Measurements from ENCODE around the gene MALT1. TPM values are rescaled to one million over a fixed set of nuclear protein-coding genes. Genes with fewer than 3 reads are reported as not detected.

The MALT1 gene
- total RNA-seq, 1 experiment from 2014 or later: 22.6 TPM

DNA sequence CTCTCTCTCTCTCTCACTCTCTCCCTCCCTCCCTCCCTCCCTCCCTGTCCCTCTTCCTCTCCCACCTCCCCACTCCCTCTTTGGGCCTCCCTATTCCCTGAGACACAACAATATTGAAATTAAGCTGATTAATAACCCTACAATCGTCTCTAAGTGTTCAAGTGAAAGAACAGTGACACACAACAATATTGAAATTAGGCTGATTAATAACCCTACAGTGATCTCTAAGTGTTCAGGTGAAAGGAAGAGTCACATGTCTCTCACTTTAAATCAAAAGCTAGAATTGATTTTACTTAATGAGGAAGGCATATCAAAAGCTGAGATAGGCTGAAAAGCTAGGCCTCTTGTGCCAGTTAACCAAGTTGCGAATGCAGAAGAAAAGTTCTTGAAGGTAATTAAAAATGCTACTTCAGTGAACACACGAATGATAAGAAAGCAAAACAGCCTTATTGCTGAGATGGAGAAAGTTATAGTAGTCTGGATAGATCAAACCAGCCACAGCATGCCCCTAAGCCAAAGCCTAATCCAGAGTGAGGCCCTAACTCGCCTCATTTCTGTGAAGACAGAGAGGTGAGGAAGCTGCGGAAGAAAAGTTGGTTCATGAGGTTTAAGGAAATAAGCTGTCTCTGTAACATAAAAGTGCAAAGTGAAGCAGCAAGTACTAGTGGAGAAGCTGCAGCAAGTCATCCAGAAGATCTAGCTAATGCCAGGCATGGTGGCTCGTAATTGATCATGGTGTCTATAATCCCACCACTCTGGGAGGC lies 21.3 kb downstream of the MALT1 start:
- TF ChIP-seq CTCF (IDR thresholded peaks at IDR 0.05; ENCODE audit: insufficient read depth in 1 of 2, low read depth in 1 of 2, low read length in 1 of 2, severe bottlenecking in 1 of 2, unreplicated experiment in 1 of 2): no peak

DNA sequence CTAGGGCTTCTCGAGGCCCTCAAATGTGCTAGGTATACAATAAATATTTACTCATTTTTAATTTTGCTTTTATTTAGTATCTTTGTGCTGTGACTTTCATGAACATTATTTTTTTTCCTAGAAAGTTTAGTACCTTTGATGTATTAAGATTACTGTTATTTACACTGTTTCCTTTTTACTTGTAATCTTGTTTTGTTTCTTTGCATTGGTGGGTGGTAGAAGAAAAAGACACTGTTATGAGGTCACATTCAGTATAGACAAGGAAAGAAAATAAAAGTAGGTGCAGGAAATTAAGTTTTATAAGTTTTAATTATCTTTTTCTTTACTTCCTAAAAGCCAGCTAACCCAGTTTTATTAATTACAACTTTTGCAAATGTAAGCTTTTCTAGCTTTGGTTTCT lies 23.0 kb downstream of the MALT1 start:
- no peaks in the 10 kb centered on the region for H3K4me1 ChIP-seq
- H3K4me3 ChIP-seq (ENCODE audit: low read depth, low read length): no peak overlapping the region
- BruUV-seq (replicated peaks): no TSS peak
- no peak for DNase-seq
- Mint-ChIP-seq H3K27ac (ENCODE audit: unreplicated experiment) (no peak overlapping the region), H3K9me3 (ENCODE audit: unreplicated experiment) (no peaks in the 10 kb centered on the region), H3K27me3 (ENCODE audit: insufficient read depth, unreplicated experiment) (no peaks in the 10 kb centered on the region), H3K4me1 (ENCODE audit: low read depth, unreplicated experiment) (no peaks in the 10 kb centered on the region), H3K36me3 (ENCODE audit: insufficient read depth, unreplicated experiment) (peaks cover 35% of the 10 kb centered on the region), H3K4me3 (ENCODE audit: unreplicated experiment) (no peak overlapping the region)
- POLR2A ChIA-PET: no interaction called here
- CTCF ChIA-PET: no interaction called here
- no peak for TF ChIP-seq CTCF (IDR thresholded peaks at IDR 0.05; ENCODE audit: insufficient read depth in 1 of 2, low read depth in 1 of 2, low read length in 1 of 2, severe bottlenecking in 1 of 2, unreplicated experiment in 1 of 2)
- H3K27me3 ChIP-seq (replicated peaks; ENCODE audit: control insufficient read depth, insufficient read depth, low read length): no peaks in the 10 kb centered on the region
- intact Hi-C loops (cut with micrococcal nuclease; ENCODE audit: unreplicated experiment): no loop called here
- no peaks in the 10 kb centered on the region for H3K9me3 ChIP-seq
- no peaks in the 10 kb centered on the region for H3K36me3 ChIP-seq (ENCODE audit: control insufficient read depth, insufficient read depth, low read length)

More for the DNA sequence above, 21.3 kb downstream of the MALT1 start:
- no TSS peak for BruUV-seq (replicated peaks)
- no peaks in the 10 kb centered on the region for H3K4me1 ChIP-seq
- ChIA-PET CTCF (no interaction called here), POLR2A (interaction anchor here (0.6 kb wide), 1 partner anchor 158 kb away, joined by 4 read pairs; no protein-coding TSS in a partner anchor)
- no peaks in the 10 kb centered on the region for H3K4me1 Mint-ChIP-seq (ENCODE audit: low read depth, unreplicated experiment)
- H3K36me3 Mint-ChIP-seq (ENCODE audit: insufficient read depth, unreplicated experiment): peaks cover 33% of the 10 kb centered on the region
- H3K27me3 Mint-ChIP-seq (ENCODE audit: insufficient read depth, unreplicated experiment): no peaks in the 10 kb centered on the region
- no peaks in the 10 kb centered on the region for H3K9me3 ChIP-seq
- no peaks in the 10 kb centered on the region for H3K9me3 Mint-ChIP-seq (ENCODE audit: unreplicated experiment)
- H3K27me3 ChIP-seq (replicated peaks; ENCODE audit: control insufficient read depth, insufficient read depth, low read length): no peaks in the 10 kb centered on the region
- H3K36me3 ChIP-seq (ENCODE audit: control insufficient read depth, insufficient read depth, low read length): no peaks in the 10 kb centered on the region
- H3K4me3 ChIP-seq (ENCODE audit: low read depth, low read length): no peak overlapping the region
- H3K27ac Mint-ChIP-seq (ENCODE audit: unreplicated experiment): no peak overlapping the region
- DNase-seq: no peak
- intact Hi-C loops (cut with micrococcal nuclease; ENCODE audit: unreplicated experiment): no loop called here
- no peak overlapping the region for H3K4me3 Mint-ChIP-seq (ENCODE audit: unreplicated experiment)

DNA sequence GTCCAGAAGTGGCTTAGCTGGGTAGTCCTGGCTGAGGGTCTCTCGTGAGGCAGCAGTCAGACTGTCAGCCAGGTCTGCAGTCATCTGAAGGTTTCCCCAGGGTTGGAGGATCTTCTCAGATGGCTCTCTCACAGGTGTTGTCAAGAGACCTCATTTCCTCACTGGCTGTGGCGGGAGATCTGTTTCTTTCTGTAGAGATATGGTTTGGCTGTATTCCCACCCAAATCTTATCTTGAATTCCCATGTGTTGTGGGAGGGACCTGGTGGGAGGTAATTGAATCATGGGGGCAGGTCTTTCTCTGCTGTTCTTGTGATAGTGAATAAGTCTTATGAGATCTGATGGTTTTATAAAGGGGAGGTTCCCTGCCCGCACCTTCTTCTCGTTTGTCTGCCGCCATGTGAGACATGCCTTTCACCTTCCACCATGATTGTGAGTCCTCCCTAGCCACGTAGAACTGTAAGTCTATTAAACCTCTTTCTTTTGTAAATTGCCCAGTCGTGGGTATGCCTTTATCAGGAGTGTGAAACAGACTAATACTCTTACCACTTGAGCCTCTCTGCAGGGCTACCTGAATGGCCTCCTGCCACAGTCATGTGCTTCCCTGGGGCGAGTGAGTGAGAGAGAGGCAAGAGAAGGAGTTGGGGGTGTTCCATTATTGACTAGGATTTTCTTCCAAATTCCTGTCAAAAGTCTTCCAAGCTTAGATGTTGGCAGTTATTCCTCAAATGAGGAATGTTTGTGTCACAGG lies 23.6 kb downstream of the MALT1 start:
- H3K4me1 Mint-ChIP-seq (ENCODE audit: low read depth, unreplicated experiment): no peaks in the 10 kb centered on the region
- H3K27me3 Mint-ChIP-seq (ENCODE audit: insufficient read depth, unreplicated experiment): no peaks in the 10 kb centered on the region
- no peak for DNase-seq
- no peaks in the 10 kb centered on the region for H3K4me1 ChIP-seq
- no peaks in the 10 kb centered on the region for H3K27me3 ChIP-seq (replicated peaks; ENCODE audit: control insufficient read depth, insufficient read depth, low read length)
- H3K9me3 Mint-ChIP-seq (ENCODE audit: unreplicated experiment): no peaks in the 10 kb centered on the region
- H3K36me3 Mint-ChIP-seq (ENCODE audit: insufficient read depth, unreplicated experiment): peaks cover 28% of the 10 kb centered on the region
- no peaks in the 10 kb centered on the region for H3K36me3 ChIP-seq (ENCODE audit: control insufficient read depth, insufficient read depth, low read length)
- no TSS peak for BruUV-seq (replicated peaks)
- ChIA-PET CTCF (no interaction called here), POLR2A (no interaction called here)
- intact Hi-C loops (cut with micrococcal nuclease; ENCODE audit: unreplicated experiment): no loop called here
- no peak for TF ChIP-seq CTCF (IDR thresholded peaks at IDR 0.05; ENCODE audit: insufficient read depth in 1 of 2, low read depth in 1 of 2, low read length in 1 of 2, severe bottlenecking in 1 of 2, unreplicated experiment in 1 of 2)
- H3K4me3 Mint-ChIP-seq (ENCODE audit: unreplicated experiment): no peak overlapping the region
- H3K4me3 ChIP-seq (ENCODE audit: low read depth, low read length): no peak overlapping the region
- H3K9me3 ChIP-seq: no peaks in the 10 kb centered on the region
- H3K27ac Mint-ChIP-seq (ENCODE audit: unreplicated experiment): no peak overlapping the region

All from Caco-2 (cell line).